HepG2 (cell line): ENCODE measurements around the gene CYB5B. TPM values are rescaled to one million over a fixed set of nuclear protein-coding genes. Genes with fewer than 3 reads are reported as not detected.

Experiments
- FOXJ3 ChIP-seq: sonication (generic); formaldehyde crosslinking; IDR thresholded peaks from 2 replicates; pipeline ENCODE4 v1.4.0; 2020; ENCODE audit warnings: missing genetic modification reagents, mild to moderate bottlenecking, borderline replicate concordance
- GATAD2A ChIP-seq: IDR thresholded peaks from 2 replicates; pipeline ENCODE4 v1.6.1; 2016
- HNF4G ChIP-seq, 2 experiments: sonication (generic) in 1 of 2; formaldehyde crosslinking in 1 of 2; IDR thresholded peaks; 2 replicates each; pipeline versions ENCODE4 v1.4.0 to v1.6.1; 2011 to 2020; ENCODE audit warnings: borderline replicate concordance in 2 of 2, low read depth in 2 of 2, mild to moderate bottlenecking in 2 of 2, low read length in 1 of 2, missing genetic modification reagents in 1 of 2, moderate library complexity in 1 of 2
- MAFK ChIP-seq, 2 experiments: IDR thresholded peaks in 1 of 2; conservative IDR thresholded peaks in 1 of 2; 2 replicates each; pipeline ENCODE4 v1.6.1; 2011; ENCODE audit warnings: improper control_type of control experiment in 2 of 2, low read length in 2 of 2
- MEIS1 ChIP-seq: sonication (generic); formaldehyde crosslinking; IDR thresholded peaks from 2 replicates; pipeline ENCODE4 v1.9.0; 2021; ENCODE audit warnings: mild to moderate bottlenecking, missing genetic modification reagents, moderate library complexity, borderline replicate concordance
- PAX8 ChIP-seq: sonication (generic); formaldehyde crosslinking; IDR thresholded peaks from 2 replicates; pipeline ENCODE4 v1.8.0; 2022; ENCODE audit warnings: mild to moderate bottlenecking, missing genetic modification reagents, borderline replicate concordance
- TGIF2 ChIP-seq: IDR thresholded peaks from 2 replicates; pipeline ENCODE4 v1.6.1; 2016; ENCODE audit warnings: control low read depth, missing compliant biosample characterization
- ZBTB1 ChIP-seq: sonication (generic); formaldehyde crosslinking; IDR thresholded peaks from 2 replicates; pipeline ENCODE4 v1.4.0; 2020; ENCODE audit warnings: missing genetic modification reagents, borderline replicate concordance
- ZBTB20 ChIP-seq: sonication (generic); formaldehyde crosslinking; IDR thresholded peaks from 2 replicates; pipeline ENCODE4 v1.8.1; 2023; ENCODE audit warnings: missing genetic modification reagents, low read depth, mild to moderate bottlenecking, borderline replicate concordance
- ZNF678 ChIP-seq: sonication (generic); formaldehyde crosslinking; IDR thresholded peaks from 2 replicates; pipeline ENCODE4 v1.4.0; 2020; ENCODE audit warnings: mild to moderate bottlenecking, missing genetic modification reagents
- ZSCAN30 ChIP-seq: sonication (generic); formaldehyde crosslinking; IDR thresholded peaks from 2 replicates; pipeline ENCODE4 v1.5.0; 2020; ENCODE audit warnings: mild to moderate bottlenecking, missing genetic modification reagents
- ZZZ3 ChIP-seq: sonication (generic); formaldehyde crosslinking; IDR thresholded peaks from 2 replicates; pipeline ENCODE4 v1.4.0; 2020; ENCODE audit warnings: missing genetic modification reagents, mild to moderate bottlenecking, borderline replicate concordance
- polyA plus RNA-seq, 8 experiments: library from polyadenylated mRNA; depleted of rRNA in 3 of 8; stranded (reverse) in 7 of 8; unstranded in 1 of 8; fragments of >200 nt; fragmentation: Illumina TruSeq in 4 of 8; extraction: Trizol in 4 of 8; gene quantifications; 2 replicates each; pipeline versions ENCODE4 v1.2.1 to v1.2.3, GENCODE V29; 2011 to 2016; ENCODE audit warnings: low read depth in 4 of 8, missing spikeins in 1 of 8, mixed read lengths in 1 of 8; ENCODE audit not compliant: insufficient read depth in 1 of 8
- total RNA-seq, 5 experiments: library from RNA; depleted of rRNA; stranded (reverse); fragments of >200 nt; fragmentation: Illumina TruSeq; extraction: Trizol; gene quantifications; 2 replicates each; pipeline ENCODE4 v1.2.3, GENCODE V29; 2016; ENCODE audit warnings: low read depth in 1 of 5
- TF ChIP-seq, protein P1 (sequence below): IDR thresholded peaks from 2 replicates; pipeline ENCODE4 v1.6.1; 2018; ENCODE audit warnings: missing genetic modification reagents, mild to moderate bottlenecking, missing compliant biosample characterization
- TF ChIP-seq, protein P2 (sequence below): sonication (generic); formaldehyde crosslinking; IDR thresholded peaks from 2 replicates; pipeline ENCODE4 v1.5.1; 2020; ENCODE audit warnings: mild to moderate bottlenecking, missing genetic modification reagents, moderate library complexity
- TF ChIP-seq, protein P3 (sequence below): sonication (generic); formaldehyde crosslinking; IDR thresholded peaks from 2 replicates; pipeline ENCODE4 v1.4.0; 2020; ENCODE audit warnings: mild to moderate bottlenecking, missing genetic modification reagents
- TF ChIP-seq, protein P4 (sequence below): sonication (generic); formaldehyde crosslinking; IDR thresholded peaks from 2 replicates; pipeline ENCODE4 v1.4.0; 2020; ENCODE audit warnings: missing genetic modification reagents, borderline replicate concordance
- TF ChIP-seq, protein P5 (sequence below): sonication (generic); formaldehyde crosslinking; IDR thresholded peaks from 2 replicates; pipeline ENCODE4 v1.5.0; 2020; ENCODE audit warnings: mild to moderate bottlenecking, missing genetic modification reagents, moderate library complexity

CYB5B gene
- total and polyA plus RNA-seq, 2 of the 13 experiments (the other 11 are each of a cell fraction or from before 2014, with no cell fraction given), result 234 to 432 TPM

DNA sequence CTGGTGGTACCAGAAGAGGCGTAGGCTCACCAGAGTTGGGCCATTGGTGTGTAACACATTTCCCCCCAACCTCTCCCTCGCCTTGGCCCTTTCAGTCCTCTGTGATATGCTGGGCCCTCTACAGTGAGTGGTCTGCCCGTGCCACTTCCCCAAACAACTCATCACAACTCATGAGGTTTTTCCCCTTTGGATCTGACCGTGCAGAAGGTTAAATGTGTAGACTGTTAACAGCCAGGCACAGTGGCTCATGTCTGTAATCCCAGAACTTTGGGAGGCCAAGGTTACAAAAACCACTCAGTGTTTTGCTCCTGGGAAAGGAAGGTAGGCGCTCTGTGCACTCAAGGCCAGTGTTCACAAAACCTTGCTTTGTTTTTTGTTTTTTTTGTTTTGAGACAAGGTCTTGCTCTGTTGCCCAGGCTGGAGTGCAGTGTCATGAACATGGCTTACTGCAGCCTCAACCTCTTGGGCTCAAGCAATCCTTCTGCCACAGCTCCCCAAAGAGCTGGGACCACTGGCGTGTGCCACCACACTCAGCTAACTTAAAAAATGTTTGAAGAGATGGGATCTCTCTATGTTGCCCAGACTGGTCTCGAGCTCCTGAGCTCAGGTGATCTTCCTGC, 11.3 kb upstream of the CYB5B start (continued):
- TF ChIP-seq ZSCAN30 (no peak), ZBTB20 (no peak), GATAD2A (CRISPR knock-in tag) (peak; percentile 92), MEIS1 (CRISPR knock-in tag) (peak; percentile 61; the same call in 1 of the 2 replicates), MAFK (conservative IDR thresholded peaks at IDR 0.05 in 1 of 2, IDR thresholded peaks at IDR 0.05 in 1 of 2; ENCODE audit: low read length in 2 of 2) (no peak), ZBTB1 (no peak), TGIF2 (CRISPR knock-in tag) (no peak), FOXJ3 (CRISPR knock-in tag) (peak; percentile 44; the same call in 1 of the 2 replicates), PAX8 (CRISPR knock-in tag) (no peak), ZZZ3 (no peak), ZNF678 (CRISPR knock-in tag) (no peak), HNF4G (IDR thresholded peaks at IDR 0.05; ENCODE audit: borderline replicate concordance, low read depth, low read length) (peak; percentile 35; the same call in 1 of the 2 replicates), HNF4G (CRISPR knock-in tag; IDR thresholded peaks at IDR 0.05; ENCODE audit: borderline replicate concordance, low read depth) (no peak; the same call in 1 of the 2 replicates)
- TF ChIP-seq, protein P1, sequence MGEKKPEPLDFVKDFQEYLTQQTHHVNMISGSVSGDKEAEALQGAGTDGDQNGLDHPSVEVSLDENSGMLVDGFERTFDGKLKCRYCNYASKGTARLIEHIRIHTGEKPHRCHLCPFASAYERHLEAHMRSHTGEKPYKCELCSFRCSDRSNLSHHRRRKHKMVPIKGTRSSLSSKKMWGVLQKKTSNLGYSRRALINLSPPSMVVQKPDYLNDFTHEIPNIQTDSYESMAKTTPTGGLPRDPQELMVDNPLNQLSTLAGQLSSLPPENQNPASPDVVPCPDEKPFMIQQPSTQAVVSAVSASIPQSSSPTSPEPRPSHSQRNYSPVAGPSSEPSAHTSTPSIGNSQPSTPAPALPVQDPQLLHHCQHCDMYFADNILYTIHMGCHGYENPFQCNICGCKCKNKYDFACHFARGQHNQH (CRISPR knock-in tag), result peak; percentile 78; the same call in 1 of the 2 replicates
- TF ChIP-seq, protein P2, sequence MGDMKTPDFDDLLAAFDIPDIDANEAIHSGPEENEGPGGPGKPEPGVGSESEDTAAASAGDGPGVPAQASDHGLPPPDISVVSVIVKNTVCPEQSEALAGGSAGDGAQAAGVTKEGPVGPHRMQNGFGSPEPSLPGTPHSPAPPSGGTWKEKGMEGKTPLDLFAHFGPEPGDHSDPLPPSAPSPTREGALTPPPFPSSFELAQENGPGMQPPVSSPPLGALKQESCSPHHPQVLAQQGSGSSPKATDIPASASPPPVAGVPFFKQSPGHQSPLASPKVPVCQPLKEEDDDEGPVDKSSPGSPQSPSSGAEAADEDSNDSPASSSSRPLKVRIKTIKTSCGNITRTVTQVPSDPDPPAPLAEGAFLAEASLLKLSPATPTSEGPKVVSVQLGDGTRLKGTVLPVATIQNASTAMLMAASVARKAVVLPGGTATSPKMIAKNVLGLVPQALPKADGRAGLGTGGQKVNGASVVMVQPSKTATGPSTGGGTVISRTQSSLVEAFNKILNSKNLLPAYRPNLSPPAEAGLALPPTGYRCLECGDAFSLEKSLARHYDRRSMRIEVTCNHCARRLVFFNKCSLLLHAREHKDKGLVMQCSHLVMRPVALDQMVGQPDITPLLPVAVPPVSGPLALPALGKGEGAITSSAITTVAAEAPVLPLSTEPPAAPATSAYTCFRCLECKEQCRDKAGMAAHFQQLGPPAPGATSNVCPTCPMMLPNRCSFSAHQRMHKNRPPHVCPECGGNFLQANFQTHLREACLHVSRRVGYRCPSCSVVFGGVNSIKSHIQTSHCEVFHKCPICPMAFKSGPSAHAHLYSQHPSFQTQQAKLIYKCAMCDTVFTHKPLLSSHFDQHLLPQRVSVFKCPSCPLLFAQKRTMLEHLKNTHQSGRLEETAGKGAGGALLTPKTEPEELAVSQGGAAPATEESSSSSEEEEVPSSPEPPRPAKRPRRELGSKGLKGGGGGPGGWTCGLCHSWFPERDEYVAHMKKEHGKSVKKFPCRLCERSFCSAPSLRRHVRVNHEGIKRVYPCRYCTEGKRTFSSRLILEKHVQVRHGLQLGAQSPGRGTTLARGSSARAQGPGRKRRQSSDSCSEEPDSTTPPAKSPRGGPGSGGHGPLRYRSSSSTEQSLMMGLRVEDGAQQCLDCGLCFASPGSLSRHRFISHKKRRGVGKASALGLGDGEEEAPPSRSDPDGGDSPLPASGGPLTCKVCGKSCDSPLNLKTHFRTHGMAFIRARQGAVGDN (CRISPR knock-in tag), result peak; percentile 55
- TF ChIP-seq, protein P3, sequence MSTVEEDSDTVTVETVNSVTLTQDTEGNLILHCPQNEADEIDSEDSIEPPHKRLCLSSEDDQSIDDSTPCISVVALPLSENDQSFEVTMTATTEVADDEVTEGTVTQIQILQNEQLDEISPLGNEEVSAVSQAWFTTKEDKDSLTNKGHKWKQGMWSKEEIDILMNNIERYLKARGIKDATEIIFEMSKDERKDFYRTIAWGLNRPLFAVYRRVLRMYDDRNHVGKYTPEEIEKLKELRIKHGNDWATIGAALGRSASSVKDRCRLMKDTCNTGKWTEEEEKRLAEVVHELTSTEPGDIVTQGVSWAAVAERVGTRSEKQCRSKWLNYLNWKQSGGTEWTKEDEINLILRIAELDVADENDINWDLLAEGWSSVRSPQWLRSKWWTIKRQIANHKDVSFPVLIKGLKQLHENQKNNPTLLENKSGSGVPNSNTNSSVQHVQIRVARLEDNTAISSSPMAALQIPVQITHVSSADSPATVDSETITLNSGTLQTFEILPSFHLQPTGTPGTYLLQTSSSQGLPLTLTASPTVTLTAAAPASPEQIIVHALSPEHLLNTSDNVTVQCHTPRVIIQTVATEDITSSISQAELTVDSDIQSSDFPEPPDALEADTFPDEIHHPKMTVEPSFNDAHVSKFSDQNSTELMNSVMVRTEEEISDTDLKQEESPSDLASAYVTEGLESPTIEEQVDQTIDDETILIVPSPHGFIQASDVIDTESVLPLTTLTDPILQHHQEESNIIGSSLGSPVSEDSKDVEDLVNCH (CRISPR knock-in tag), result no peak
- TF ChIP-seq, protein P4, sequence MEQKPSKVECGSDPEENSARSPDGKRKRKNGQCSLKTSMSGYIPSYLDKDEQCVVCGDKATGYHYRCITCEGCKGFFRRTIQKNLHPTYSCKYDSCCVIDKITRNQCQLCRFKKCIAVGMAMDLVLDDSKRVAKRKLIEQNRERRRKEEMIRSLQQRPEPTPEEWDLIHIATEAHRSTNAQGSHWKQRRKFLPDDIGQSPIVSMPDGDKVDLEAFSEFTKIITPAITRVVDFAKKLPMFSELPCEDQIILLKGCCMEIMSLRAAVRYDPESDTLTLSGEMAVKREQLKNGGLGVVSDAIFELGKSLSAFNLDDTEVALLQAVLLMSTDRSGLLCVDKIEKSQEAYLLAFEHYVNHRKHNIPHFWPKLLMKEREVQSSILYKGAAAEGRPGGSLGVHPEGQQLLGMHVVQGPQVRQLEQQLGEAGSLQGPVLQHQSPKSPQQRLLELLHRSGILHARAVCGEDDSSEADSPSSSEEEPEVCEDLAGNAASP (CRISPR knock-in tag), result peak; percentile 42; the same call in 1 of the 2 replicates
- TF ChIP-seq, protein P5, sequence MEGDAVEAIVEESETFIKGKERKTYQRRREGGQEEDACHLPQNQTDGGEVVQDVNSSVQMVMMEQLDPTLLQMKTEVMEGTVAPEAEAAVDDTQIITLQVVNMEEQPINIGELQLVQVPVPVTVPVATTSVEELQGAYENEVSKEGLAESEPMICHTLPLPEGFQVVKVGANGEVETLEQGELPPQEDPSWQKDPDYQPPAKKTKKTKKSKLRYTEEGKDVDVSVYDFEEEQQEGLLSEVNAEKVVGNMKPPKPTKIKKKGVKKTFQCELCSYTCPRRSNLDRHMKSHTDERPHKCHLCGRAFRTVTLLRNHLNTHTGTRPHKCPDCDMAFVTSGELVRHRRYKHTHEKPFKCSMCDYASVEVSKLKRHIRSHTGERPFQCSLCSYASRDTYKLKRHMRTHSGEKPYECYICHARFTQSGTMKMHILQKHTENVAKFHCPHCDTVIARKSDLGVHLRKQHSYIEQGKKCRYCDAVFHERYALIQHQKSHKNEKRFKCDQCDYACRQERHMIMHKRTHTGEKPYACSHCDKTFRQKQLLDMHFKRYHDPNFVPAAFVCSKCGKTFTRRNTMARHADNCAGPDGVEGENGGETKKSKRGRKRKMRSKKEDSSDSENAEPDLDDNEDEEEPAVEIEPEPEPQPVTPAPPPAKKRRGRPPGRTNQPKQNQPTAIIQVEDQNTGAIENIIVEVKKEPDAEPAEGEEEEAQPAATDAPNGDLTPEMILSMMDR (CRISPR knock-in tag), result no peak
